ENCODE results near the gene SFTPB.

SFTPB gene

GRCh38 chr2:85680707-85681371 lies 12.8 kb upstream of the SFTPB start:
- POLR2A ChIA-PET = no interaction called here
- no peak for TF ChIP-seq ZNF292 (tag by site-specific recombination; IDR thresholded peaks at IDR 0.05; ENCODE audit: borderline replicate concordance, low read depth)
- no peak for TF ChIP-seq ZNF639 (tag by site-specific recombination; IDR thresholded peaks at IDR 0.05)
- no peak for TF ChIP-seq PBX3 (CRISPR knock-in tag; IDR thresholded peaks at IDR 0.05)
- TF ChIP-seq ZNF18 (tag by site-specific recombination; IDR thresholded peaks at IDR 0.05) = no peak
- TF ChIP-seq ZNF324 (tag by site-specific recombination; IDR thresholded peaks at IDR 0.05) = no peak
- TF ChIP-seq PRDM6 (tag by site-specific recombination; IDR thresholded peaks at IDR 0.05) = no peak
- no peak for TF ChIP-seq ZNF518A (tag by site-specific recombination; conservative IDR thresholded peaks at IDR 0.05; ENCODE audit: low read depth)
- no peak for TF ChIP-seq ZNF155 (tag by site-specific recombination; IDR thresholded peaks at IDR 0.05)
- TF ChIP-seq ZNF521 (tag by site-specific recombination; IDR thresholded peaks at IDR 0.05) = no peak
- no peak for TF ChIP-seq ZNF791 (tag by site-specific recombination; IDR thresholded peaks at IDR 0.05)
- TF ChIP-seq ZNF626 (tag by site-specific recombination; IDR thresholded peaks at IDR 0.05) = no peak
- no peak for TF ChIP-seq MEIS1 (CRISPR knock-in tag; IDR thresholded peaks at IDR 0.05; ENCODE audit: borderline replicate concordance)
- no peak for TF ChIP-seq ZNF16 (tag by site-specific recombination; IDR thresholded peaks at IDR 0.05; ENCODE audit: low read depth)
- TF ChIP-seq ZNF544 (tag by site-specific recombination; IDR thresholded peaks at IDR 0.05) = no peak
- TF ChIP-seq SCRT1 (tag by site-specific recombination; IDR thresholded peaks at IDR 0.05; ENCODE audit: borderline replicate concordance) = no peak
- TF ChIP-seq ZFP37 (tag by site-specific recombination; IDR thresholded peaks at IDR 0.05) = no peak
- TF ChIP-seq WT1 (tag by site-specific recombination; IDR thresholded peaks at IDR 0.05) = no peak
- H3K36me3 ChIP-seq (ENCODE audit: control insufficient read depth in 2 of 2, insufficient read depth in 1 of 2, low read length in 2 of 2) = no peaks in the 10 kb centered on the region
- CTCF ChIA-PET = interaction anchor here (0.7 to 3.0 kb wide), 11 partner anchors 11 to 133 kb away, joined by 3 to 15 read pairs (median 6); no protein-coding TSS in a partner anchor
- no peaks in the 10 kb centered on the region for H3K4me1 ChIP-seq (ENCODE audit: control insufficient read depth, insufficient read depth, low read length)
- no peak overlapping the region for H3K4me3 ChIP-seq (ENCODE audit: low read depth, low read length)
- no peaks in the 10 kb centered on the region for H3K9me3 ChIP-seq (ENCODE audit: control insufficient read depth, insufficient read depth, low read depth, low read length)
- no peak overlapping the region for H3K27ac ChIP-seq (ENCODE audit: extremely low read depth, low read depth, low read length)
